H9 (cell line): ENCODE results near the gene VAV2. TPM values are rescaled to one million over a fixed set of nuclear protein-coding genes. Genes with fewer than 3 reads are reported as not detected.

ENCODE experiments used
- DNase-seq: peaks from one replicate; pipeline ENCODE4 v3.0.0-alpha.2; 2017
- H2AFZ ChIP-seq: one replicate; pipeline ENCODE4 v1.6.1; 2013; ENCODE audit warnings: mild to moderate bottlenecking, low read length, control low read depth, moderate library complexity
- H2AK5ac ChIP-seq: 2 replicates; pipeline ENCODE4 v1.6.1; 2013; ENCODE audit warnings: low read length, control low read depth, mixed read lengths; ENCODE audit not compliant: insufficient read length
- H2BK120ac ChIP-seq: one replicate; pipeline ENCODE4 v1.6.1; 2013; ENCODE audit warnings: low read depth, mild to moderate bottlenecking, low read length, control low read depth, inconsistent platforms; ENCODE audit not compliant: poor library complexity, severe bottlenecking
- H2BK12ac ChIP-seq: 2 replicates; pipeline ENCODE4 v1.6.1; 2013; ENCODE audit warnings: low read length, control low read depth, mixed read lengths, low read depth; ENCODE audit not compliant: insufficient read length
- H2BK15ac ChIP-seq: 2 replicates; pipeline ENCODE4 v1.6.1; 2013; ENCODE audit warnings: low read depth, low read length, control low read depth
- H2BK20ac ChIP-seq: one replicate; pipeline ENCODE4 v1.6.1; 2013; ENCODE audit warnings: low read depth, mild to moderate bottlenecking, low read length, control low read depth, inconsistent platforms; ENCODE audit not compliant: poor library complexity, severe bottlenecking
- H2BK5ac ChIP-seq: 2 replicates; pipeline ENCODE4 v1.6.1; 2013; ENCODE audit warnings: low read length, control low read depth, mixed read lengths; ENCODE audit not compliant: insufficient read length
- H3K14ac ChIP-seq: 2 replicates; pipeline ENCODE4 v1.6.1; 2013; ENCODE audit warnings: low read length, control low read depth; ENCODE audit not compliant: insufficient read depth
- H3K18ac ChIP-seq: 2 replicates; pipeline ENCODE4 v1.6.1; 2013; ENCODE audit warnings: low read depth, mild to moderate bottlenecking, mixed read lengths, low read length, control low read depth; ENCODE audit not compliant: insufficient read length
- H3K23ac ChIP-seq: 2 replicates; pipeline ENCODE4 v1.6.1; 2013; ENCODE audit warnings: low read length, control low read depth, mixed read lengths, low read depth; ENCODE audit not compliant: insufficient read length
- H3K23me2 ChIP-seq: 2 replicates; pipeline ENCODE4 v1.6.1; 2013; ENCODE audit warnings: low read depth, mild to moderate bottlenecking, mixed read lengths, low read length, control low read depth; ENCODE audit not compliant: insufficient read length, poor library complexity, severe bottlenecking
- H3K27ac ChIP-seq: 2 replicates; pipeline ENCODE4 v1.5.1; 2013; ENCODE audit warnings: low read length, control low read depth, mixed read lengths, low read depth; ENCODE audit not compliant: insufficient read length
- H3K27me3 ChIP-seq: 2 replicates; pipeline ENCODE4 v1.6.1; 2013; ENCODE audit warnings: low read length, control low read depth, inconsistent platforms; ENCODE audit not compliant: insufficient read depth
- H3K4ac ChIP-seq: 2 replicates; pipeline ENCODE4 v1.6.1; 2013; ENCODE audit warnings: low read depth, mild to moderate bottlenecking, control low read depth, inconsistent platforms, low read length, moderate library complexity
- H3K4me1 ChIP-seq: 2 replicates; pipeline ENCODE4 v1.6.1; 2013; ENCODE audit warnings: low read length, control low read depth, inconsistent platforms; ENCODE audit not compliant: insufficient read depth
- H3K4me2 ChIP-seq: 2 replicates; pipeline ENCODE4 v1.6.1; 2013; ENCODE audit warnings: low read length, control low read depth, mixed read lengths; ENCODE audit not compliant: insufficient read length, insufficient read depth
- H3K56ac ChIP-seq: 2 replicates; pipeline ENCODE4 v1.6.1; 2013; ENCODE audit warnings: low read depth, mild to moderate bottlenecking, mixed read lengths, low read length, control low read depth; ENCODE audit not compliant: insufficient read length
- H3K79me1 ChIP-seq: 2 replicates; pipeline ENCODE4 v1.6.1; 2013; ENCODE audit warnings: low read depth, mild to moderate bottlenecking, moderate library complexity, low read length, control low read depth, inconsistent platforms; ENCODE audit not compliant: insufficient read depth, poor library complexity, severe bottlenecking
- H3K79me2 ChIP-seq: 2 replicates; pipeline ENCODE4 v1.6.1; 2013; ENCODE audit warnings: low read length, control low read depth, inconsistent platforms; ENCODE audit not compliant: insufficient read depth
- H3K9ac ChIP-seq: 2 replicates; pipeline ENCODE4 v1.6.1; 2013; ENCODE audit warnings: low read length, control low read depth, mixed read lengths; ENCODE audit not compliant: insufficient read length; ENCODE audit errors: extremely low read depth
- H3K9me3 ChIP-seq: one replicate; pipeline ENCODE4 v1.6.1; 2013; ENCODE audit warnings: low read depth, low read length, inconsistent platforms; ENCODE audit not compliant: control insufficient read depth
- H3T11ph ChIP-seq: one replicate; pipeline ENCODE4 v1.6.1; 2013; ENCODE audit warnings: mild to moderate bottlenecking, low read length, control low read depth, inconsistent platforms
- H4K20me1 ChIP-seq: one replicate; pipeline ENCODE4 v1.6.1; 2013; ENCODE audit not compliant: control insufficient read depth, insufficient read length, insufficient read depth
- H4K5ac ChIP-seq: 2 replicates; pipeline ENCODE4 v1.6.1; 2013; ENCODE audit warnings: low read depth, mild to moderate bottlenecking, mixed read lengths, low read length, control low read depth; ENCODE audit not compliant: insufficient read length
- H4K8ac ChIP-seq: replicated peaks from 2 replicates; pipeline ENCODE4 v1.6.1; 2013; ENCODE audit warnings: low read length, control low read depth, mixed read lengths, low read depth; ENCODE audit not compliant: insufficient read length
- H4K91ac ChIP-seq: 2 replicates; pipeline ENCODE4 v1.6.1; 2013; ENCODE audit warnings: low read depth, mild to moderate bottlenecking, moderate library complexity, mixed read lengths, low read length, control low read depth; ENCODE audit not compliant: insufficient read length
- H3K27ac Mint-ChIP-seq, 3 experiments: 2 replicates in 2 of 3; 3 replicates in 1 of 3; pipeline ENCODE4 v1.8.0; 2020 to 2021; ENCODE audit warnings: mixed read lengths in 3 of 3, mild to moderate bottlenecking in 1 of 3, moderate library complexity in 1 of 3
- H3K27me3 Mint-ChIP-seq: 2 replicates; pipeline ENCODE4 v1.8.0; 2021; ENCODE audit warnings: low read depth, mild to moderate bottlenecking, moderate library complexity, mixed read lengths
- H3K36me3 Mint-ChIP-seq, 3 experiments: 2 replicates in 2 of 3; 3 replicates in 1 of 3; pipeline ENCODE4 v1.8.0; 2020 to 2021; ENCODE audit warnings: low read depth in 3 of 3, mixed read lengths in 3 of 3; ENCODE audit not compliant: insufficient read depth in 1 of 3
- H3K4me1 Mint-ChIP-seq, 2 experiments: 2 replicates each; pipeline ENCODE4 v1.8.0; 2020; ENCODE audit warnings: mixed read lengths in 2 of 2
- H3K4me3 Mint-ChIP-seq, 2 experiments: 2 replicates in 1 of 2; 3 replicates in 1 of 2; pipeline ENCODE4 v1.8.0; 2020 to 2021; ENCODE audit warnings: mild to moderate bottlenecking in 2 of 2, mixed read lengths in 2 of 2, moderate library complexity in 1 of 2
- H3K9me3 Mint-ChIP-seq, 2 experiments: 2 replicates in 1 of 2; 3 replicates in 1 of 2; pipeline ENCODE4 v1.8.0; 2020; ENCODE audit warnings: mild to moderate bottlenecking in 2 of 2, mixed read lengths in 2 of 2, moderate library complexity in 1 of 2
- CTCF ChIP-seq: fragments of 200-600 bp; sonication (generic); conservative IDR thresholded peaks from 3 replicates; pipeline ENCODE4 v1.8.0; 2021; ENCODE audit warnings: antibody characterized with exemption, mild to moderate bottlenecking
- WGBS: extraction: QIAGEN DNeasy Blood & Tissue Kit; methylation state at CpG from one replicate; pipeline ENCODE4 v1.1.7; 2013; ENCODE audit warnings: missing lambda C conversion rate, low lambda C conversion rate, mixed read lengths; ENCODE audit not compliant: insufficient read length; ENCODE audit errors: extremely low coverage; 5-methylcytosine and 5-hydroxymethylcytosine counted together
- total RNA-seq: library from RNA; stranded (reverse); gene quantifications from 2 replicates; pipeline ENCODE4 v1.2.1, GENCODE V29; 2021

VAV2 gene
- total RNA-seq, 1 experiment from 2014 or later: 58.7 TPM

DNA sequence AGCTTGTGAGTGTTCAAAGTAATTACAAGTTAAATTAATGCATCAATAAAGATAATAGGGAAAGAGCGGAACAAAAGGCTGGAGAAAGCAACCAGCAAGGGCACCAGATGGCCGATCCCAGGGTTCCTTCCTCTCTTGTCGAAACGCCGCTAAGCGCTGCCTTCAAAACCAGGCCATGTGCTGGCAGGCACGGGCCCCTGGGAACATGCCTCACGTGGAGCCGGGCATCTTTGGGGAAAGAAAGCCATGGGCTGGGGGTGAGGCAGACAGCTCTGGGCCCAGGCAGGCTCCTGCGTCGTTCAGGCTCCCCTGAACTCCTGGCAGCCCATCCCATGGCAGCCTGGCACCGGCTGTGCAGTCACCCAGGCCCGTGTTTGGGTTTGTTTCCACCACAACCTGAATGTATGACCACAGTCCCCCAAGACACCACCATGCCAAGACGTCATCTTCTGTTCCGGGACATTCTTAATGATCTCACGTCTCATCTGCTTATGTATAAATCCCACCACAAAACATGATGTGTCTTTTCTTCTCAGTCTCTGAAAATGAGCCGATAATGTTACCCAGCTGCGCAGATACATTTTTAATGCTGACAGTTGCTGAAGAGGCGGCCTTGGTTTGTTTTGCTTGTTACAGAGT is 143.5 kb downstream of the VAV2 start:
- no peak overlapping the region for H3K27ac ChIP-seq
- peaks cover 2% of the 10 kb centered on the region for H3K79me1 ChIP-seq
- H3T11ph ChIP-seq: no peak overlapping the region
- no peak overlapping the region for H2AK5ac ChIP-seq
- H4K91ac ChIP-seq: no peak overlapping the region
- no peaks in the 10 kb centered on the region for H4K20me1 ChIP-seq
- no peak overlapping the region for H3K18ac ChIP-seq
- no peak overlapping the region for H4K5ac ChIP-seq
- no peak for TF ChIP-seq CTCF
- H3K4me2 ChIP-seq: no peak overlapping the region
- no peak overlapping the region for H2BK12ac ChIP-seq
- H3K56ac ChIP-seq: no peak overlapping the region
- no CpG with 5 or more reads among the region's 19 CpGs for WGBS
- no peak overlapping the region for H3K9ac ChIP-seq
- Mint-ChIP-seq H3K4me3 (no peak overlapping the region), H3K27me3 (no peaks in the 10 kb centered on the region; the same call in 1 of the 2 replicates), H3K9me3 (no peaks in the 10 kb centered on the region), H3K36me3 (peaks cover 0 to 8% (median 2%) of the 10 kb centered on the region in 3 experiments; a peak in 4 of 7 replicates), H3K4me1 (peaks cover 4% of the 10 kb centered on the region in 2 experiments; a peak in 2 of 4 replicates), H3K27ac (0 out of 7 replicates have a peak overlapping the region, but pooled peaks of 1 of the 3 experiments have one; percentile 17)
- no peak overlapping the region for H2BK5ac ChIP-seq
- H2BK120ac ChIP-seq: no peak overlapping the region
- no peak overlapping the region for H4K8ac ChIP-seq
- H3K9me3 ChIP-seq: no peaks in the 10 kb centered on the region
- no peak for DNase-seq
- no peak overlapping the region for H3K4ac ChIP-seq
- H3K79me2 ChIP-seq: no peaks in the 10 kb centered on the region
- H3K14ac ChIP-seq: no peak overlapping the region
- no peaks in the 10 kb centered on the region for H3K23me2 ChIP-seq
- no peak overlapping the region for H2AFZ ChIP-seq
- no peaks in the 10 kb centered on the region for H3K4me1 ChIP-seq
- H2BK20ac ChIP-seq: no peak overlapping the region
- H3K23ac ChIP-seq: no peak overlapping the region
- H3K27me3 ChIP-seq: no peaks in the 10 kb centered on the region
- no peak overlapping the region for H2BK15ac ChIP-seq
